ENCODE measurements around the gene CUL5. TPM values are rescaled to one million over a fixed set of nuclear protein-coding genes. Genes with fewer than 3 reads are reported as not detected.

The CUL5 gene
- total and polyA plus RNA-seq, 2 experiments from 2014 or later, result 29.5 to 37.5 TPM

DNA sequence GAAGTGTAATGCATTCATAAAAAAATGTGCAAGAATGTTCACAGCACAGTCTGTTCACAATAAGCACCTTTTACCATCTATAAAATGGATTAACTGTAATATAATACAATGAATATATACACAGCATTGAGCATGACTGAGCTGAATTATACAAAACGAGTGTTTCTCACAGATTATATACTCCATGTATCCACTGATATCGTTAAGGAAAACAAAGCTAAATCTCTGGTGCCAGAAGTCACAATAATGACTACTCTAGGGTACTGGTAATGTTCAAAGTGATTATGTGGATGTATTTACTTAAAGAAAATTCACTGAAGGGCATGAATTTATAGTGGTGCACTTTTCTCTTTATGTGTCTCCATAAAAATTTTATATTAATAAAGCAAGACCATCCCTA is 145.9 kb downstream of the CUL5 start:
- in situ Hi-C loops (cut with MboI), result no loop called here
- TF ChIP-seq EZH2phosphoT487 (IDR thresholded peaks at IDR 0.05; ENCODE audit: insufficient read depth, low read depth) (no peak), EZH2 (IDR thresholded peaks at IDR 0.05; ENCODE audit: insufficient read depth, poor library complexity, severe bottlenecking) (no peak)
- Histone ChIP-seq H3K4me2 (ENCODE audit: unreplicated experiment) (no peak overlapping the region), H3F3A (ENCODE audit: insufficient read depth) (no peaks in the 10 kb centered on the region), H2AFZ (no peak overlapping the region), H3K79me2 (ENCODE audit: insufficient read depth) (no peaks in the 10 kb centered on the region), H3K36me3 (ENCODE audit: low read depth) (peaks cover 15% of the 10 kb centered on the region), H3K9ac (no peak overlapping the region), H3K4me1 (ENCODE audit: insufficient read depth) (no peaks in the 10 kb centered on the region), H3K4me3 (no peak overlapping the region), H3K9me2 (ENCODE audit: insufficient read depth) (no peaks in the 10 kb centered on the region), H3K27me3 (replicated peaks; ENCODE audit: insufficient read depth) (no peaks in the 10 kb centered on the region), H3K27ac (no peak overlapping the region), H4K20me1 (ENCODE audit: insufficient read depth) (no peaks in the 10 kb centered on the region), H3K9me3 (ENCODE audit: low read depth) (no peaks in the 10 kb centered on the region)
- 95 to 98% methylated on average over 2 of the region's 2 CpGs for WGBS, 2 experiments (ENCODE audit: low coverage in 1 of 2, low lambda C conversion rate in 2 of 2, missing lambda C conversion rate in 2 of 2)
- no peak for DNase-seq

Small RNA genes lying within 50 kb of the gene (small RNA-seq; reads per million reads assigned to genes)
- gene RF00019 (ENCODE audit: low read depth, low replicate concordance), result not detected

Other genes with a start within 250 kb of the CUL5 start
- gene SLC35F2, start 150.1 kb upstream of the CUL5 start, total RNA-seq (2014; rRNA removed; shearing (Covaris generic)), result 11.5 and 12.9 TPM in 2 replicates
- 11.5 and 12.4 TPM in 2 replicates for gene SLC35F2, start 150.1 kb upstream of the CUL5 start, polyA plus RNA-seq (2016; fragmentation: Nextera tagmentation; extraction: Ambion mirVana)
- not detected in 2 replicates for gene RAB39A, start 80.5 kb upstream of the CUL5 start, total RNA-seq (2014; rRNA removed; shearing (Covaris generic))
- not detected in 2 replicates for gene RAB39A, start 80.5 kb upstream of the CUL5 start, polyA plus RNA-seq (2016; fragmentation: Nextera tagmentation; extraction: Ambion mirVana)
- gene ACAT1, start 112.7 kb downstream of the CUL5 start, total RNA-seq (2014; rRNA removed; shearing (Covaris generic)), result 85.6 and 108 TPM in 2 replicates
- 53.0 and 56.5 TPM in 2 replicates for gene ACAT1, start 112.7 kb downstream of the CUL5 start, polyA plus RNA-seq (2016; fragmentation: Nextera tagmentation; extraction: Ambion mirVana)
- gene NPAT, start 213.7 kb downstream of the CUL5 start, total RNA-seq (2014; rRNA removed; shearing (Covaris generic)), result 9.6 and 11.1 TPM in 2 replicates
- 6.8 and 8.5 TPM in 2 replicates for gene NPAT, start 213.7 kb downstream of the CUL5 start, polyA plus RNA-seq (2016; fragmentation: Nextera tagmentation; extraction: Ambion mirVana)
- gene ATM, start 214.2 kb downstream of the CUL5 start, total RNA-seq (2014; rRNA removed; shearing (Covaris generic)), result 69.2 and 109 TPM in 2 replicates
- 11.2 and 16.5 TPM in 2 replicates for gene ATM, start 214.2 kb downstream of the CUL5 start, polyA plus RNA-seq (2016; fragmentation: Nextera tagmentation; extraction: Ambion mirVana)

Data from GM23248 (cell line).